GM23248 (cell line): Measurements from ENCODE around the gene TUBGCP6. TPM values are rescaled to one million over a fixed set of nuclear protein-coding genes. Genes with fewer than 3 reads are reported as not detected.

Experiments used
- DNase-seq: peaks from one replicate; pipeline ENCODE4 v3.0.0-alpha.2; 2015
- H2AFZ ChIP-seq: fragments of 200-600 bp; sonication (generic); 2 replicates; pipeline ENCODE4 v1.6.1; 2016; ENCODE audit warnings: antibody characterized with exemption
- H3F3A ChIP-seq: fragments of 200-600 bp; sonication (generic); 2 replicates; pipeline ENCODE4 v1.6.1; 2016; ENCODE audit warnings: mild to moderate bottlenecking, antibody characterized with exemption, mixed run types; ENCODE audit not compliant: insufficient read depth
- H3K27ac ChIP-seq: fragments of 200-600 bp; sonication (generic); 2 replicates; pipeline ENCODE4 v1.5.1; 2016; ENCODE audit warnings: mild to moderate bottlenecking
- H3K27me3 ChIP-seq: fragments of 200-600 bp; sonication (generic); replicated peaks from 2 replicates; pipeline ENCODE4 v1.6.1; 2016; ENCODE audit warnings: mild to moderate bottlenecking; ENCODE audit not compliant: insufficient read depth
- H3K36me3 ChIP-seq: fragments of 200-600 bp; sonication (generic); 2 replicates; pipeline ENCODE4 v1.6.1; 2016; ENCODE audit warnings: low read depth, mild to moderate bottlenecking
- H3K4me1 ChIP-seq: fragments of 200-600 bp; sonication (generic); 2 replicates; pipeline ENCODE4 v1.6.1; 2016; ENCODE audit warnings: mild to moderate bottlenecking; ENCODE audit not compliant: insufficient read depth
- H3K4me2 ChIP-seq: fragments of 200-600 bp; sonication (generic); one replicate; pipeline ENCODE4 v1.6.1; 2016; ENCODE audit warnings: mild to moderate bottlenecking; ENCODE audit not compliant: unreplicated experiment
- H3K4me3 ChIP-seq: fragments of 200-600 bp; sonication (generic); 2 replicates; pipeline ENCODE4 v1.5.1; 2016; ENCODE audit warnings: mild to moderate bottlenecking
- H3K79me2 ChIP-seq: fragments of 200-600 bp; sonication (generic); 2 replicates; pipeline ENCODE4 v1.6.1; 2016; ENCODE audit warnings: mild to moderate bottlenecking; ENCODE audit not compliant: insufficient read depth
- H3K9ac ChIP-seq: fragments of 200-600 bp; sonication (generic); 2 replicates; pipeline ENCODE4 v1.6.1; 2016; ENCODE audit warnings: mild to moderate bottlenecking
- H3K9me2 ChIP-seq: fragments of 200-600 bp; sonication (generic); 2 replicates; pipeline ENCODE4 v1.6.1; 2016; ENCODE audit warnings: mixed run types, mild to moderate bottlenecking, moderate library complexity; ENCODE audit not compliant: insufficient read depth
- H3K9me3 ChIP-seq: fragments of 200-600 bp; sonication (generic); one replicate; pipeline ENCODE4 v1.6.1; 2017; ENCODE audit warnings: low read depth
- H4K20me1 ChIP-seq: fragments of 200-600 bp; sonication (generic); 2 replicates; pipeline ENCODE4 v1.6.0; 2016; ENCODE audit not compliant: insufficient read depth
- EZH2 ChIP-seq: fragments of 200-600 bp; sonication (generic); IDR thresholded peaks from 2 replicates; pipeline ENCODE4 v1.6.1; 2018; ENCODE audit warnings: antibody characterized with exemption, mild to moderate bottlenecking; ENCODE audit not compliant: insufficient read depth, poor library complexity, severe bottlenecking
- EZH2phosphoT487 ChIP-seq: fragments of 200-600 bp; sonication (generic); IDR thresholded peaks from 2 replicates; pipeline ENCODE4 v1.6.1; 2018; ENCODE audit warnings: antibody characterized with exemption, moderate library complexity, mild to moderate bottlenecking, low read depth; ENCODE audit not compliant: insufficient read depth
- WGBS, 2 experiments: methylation state at CpG; one replicate each; pipeline ENCODE4 v1.1.6; 2015 to 2017; ENCODE audit warnings: low lambda C conversion rate in 2 of 2, low coverage in 1 of 2; ENCODE audit errors: missing lambda C conversion rate in 2 of 2; 5-methylcytosine and 5-hydroxymethylcytosine counted together
- in situ Hi-C: fragments of 300-500 bp; cut with MboI; formaldehyde crosslinking; loops from 2 replicates; pipeline ENCODE4 v1.15.0; 2020
- polyA plus RNA-seq: library from polyadenylated mRNA; unstranded; fragments of >200 nt; fragmentation: Nextera tagmentation; extraction: Ambion mirVana; gene quantifications from 2 replicates; pipeline ENCODE4 v1.2.1, GENCODE V29; 2016
- total RNA-seq: library from RNA; depleted of rRNA; stranded (reverse); fragments of >200 nt; shearing (Covaris generic); gene quantifications from 2 replicates; pipeline ENCODE4 v1.2.3, GENCODE V29; 2014

Gene TUBGCP6
- total and polyA plus RNA-seq, 2 experiments from 2014 or later: 16.6 to 32.0 TPM

- Histone ChIP-seq H3K4me2 (no peak overlapping the region), H3K4me3 (no peak overlapping the region), H2AFZ (no peak overlapping the region), H3K4me1 (no peaks in the 10 kb centered on the region), H3K9me3 (no peaks in the 10 kb centered on the region), H3K36me3 (no peaks in the 10 kb centered on the region), H3F3A (no peaks in the 10 kb centered on the region), H3K27me3 (peaks cover 17% of the 10 kb centered on the region), H3K9me2 (no peaks in the 10 kb centered on the region), H3K79me2 (no peaks in the 10 kb centered on the region), H4K20me1 (no peaks in the 10 kb centered on the region), H3K9ac (no peak overlapping the region), H3K27ac (no peak overlapping the region)
- no peak for DNase-seq
- no peak for TF ChIP-seq EZH2
- TF ChIP-seq EZH2phosphoT487: no peak
- WGBS, 2 experiments: 79 to 83% methylated on average over 3 to 6 of the region's 6 CpGs
- in situ Hi-C loops: no loop called here
Measured at GRCh38 chr22:50173983-50174355, 70.9 kb downstream of the TUBGCP6 start.

- H3K9me3 ChIP-seq: no peaks in the 10 kb centered on the region
- no peaks in the 10 kb centered on the region for H3K36me3 ChIP-seq
- no peaks in the 10 kb centered on the region for H3F3A ChIP-seq
- H3K27ac ChIP-seq: no peak overlapping the region
- no peak overlapping the region for H3K9ac ChIP-seq
- DNase-seq: no peak
- WGBS, 2 experiments: 76 to 83% methylated on average over 26 of the region's 26 CpGs
- H4K20me1 ChIP-seq: no peaks in the 10 kb centered on the region
- TF ChIP-seq EZH2 (no peak), EZH2phosphoT487 (no peak)
- H3K4me1 ChIP-seq: no peaks in the 10 kb centered on the region
- no peaks in the 10 kb centered on the region for H3K79me2 ChIP-seq
- in situ Hi-C loops: no loop called here
- peaks cover 20% of the 10 kb centered on the region for H3K27me3 ChIP-seq
- no peak overlapping the region for H3K4me3 ChIP-seq
- H3K9me2 ChIP-seq: no peaks in the 10 kb centered on the region
- H2AFZ ChIP-seq: no peak overlapping the region
- no peak overlapping the region for H3K4me2 ChIP-seq
Measured at GRCh38 chr22:50173311-50173982, 71.4 kb downstream of the TUBGCP6 start.

- TF ChIP-seq EZH2 (no peak), EZH2phosphoT487 (no peak)
- Histone ChIP-seq H3K79me2 (no peaks in the 10 kb centered on the region), H3K9me3 (no peaks in the 10 kb centered on the region), H3K4me3 (no peak overlapping the region), H3K9me2 (no peaks in the 10 kb centered on the region), H4K20me1 (no peaks in the 10 kb centered on the region), H3K4me2 (no peak overlapping the region), H3K36me3 (no peaks in the 10 kb centered on the region), H3F3A (no peaks in the 10 kb centered on the region), H3K9ac (no peak overlapping the region), H3K27me3 (peaks cover 17% of the 10 kb centered on the region), H3K4me1 (no peaks in the 10 kb centered on the region), H2AFZ (no peak overlapping the region), H3K27ac (no peak overlapping the region)
- in situ Hi-C loops: no loop called here
- 68 to 71% methylated on average over 13 of the region's 13 CpGs for WGBS, 2 experiments
- DNase-seq: no peak
Measured at GRCh38 chr22:50171965-50172421, 72.8 kb downstream of the TUBGCP6 start.

GRCh38 chr22:50171319-50171964, 73.4 kb downstream of the TUBGCP6 start:
- no peaks in the 10 kb centered on the region for H3F3A ChIP-seq
- TF ChIP-seq EZH2: no peak
- TF ChIP-seq EZH2phosphoT487: no peak
- no peak overlapping the region for H3K4me2 ChIP-seq
- 79 to 81% methylated on average over 15 of the region's 15 CpGs for WGBS, 2 experiments
- H3K4me3 ChIP-seq: no peak overlapping the region
- in situ Hi-C loops: no loop called here
- no peaks in the 10 kb centered on the region for H3K36me3 ChIP-seq
- H3K27ac ChIP-seq: no peak overlapping the region
- H3K79me2 ChIP-seq: no peaks in the 10 kb centered on the region
- no peaks in the 10 kb centered on the region for H4K20me1 ChIP-seq
- no peaks in the 10 kb centered on the region for H3K4me1 ChIP-seq
- no peak for DNase-seq
- H3K9me2 ChIP-seq: no peaks in the 10 kb centered on the region
- H3K9me3 ChIP-seq: no peaks in the 10 kb centered on the region
- H3K27me3 ChIP-seq: peaks cover 17% of the 10 kb centered on the region
- no peak overlapping the region for H2AFZ ChIP-seq
- H3K9ac ChIP-seq: no peak overlapping the region
